Liver (tissue), 9 donors: Measurements from ENCODE around the gene MAP7D1. TPM values are rescaled to one million over a fixed set of nuclear protein-coding genes. Genes with fewer than 3 reads are reported as not detected.

Experiments
- DNase-seq: peaks from one replicate; pipeline ENCODE4 v3.0.0-alpha.2; 2017; ENCODE audit warnings: low spot score
- H3K27ac ChIP-seq, 2 donors: one replicate each; pipeline ENCODE4 v1.7.0; 2013; ENCODE audit warnings: inconsistent platforms in 2 of 2, low read length in 2 of 2, control low read depth in 1 of 2, low read depth in 1 of 2, mild to moderate bottlenecking in 1 of 2
- H3K27me3 ChIP-seq, 4 donors: one replicate each; pipeline versions ENCODE4 v1.6.1 to v1.7.0; 2013; ENCODE audit warnings: low read length in 3 of 4, inconsistent platforms in 1 of 4, mild to moderate bottlenecking in 1 of 4, moderate library complexity in 1 of 4; ENCODE audit not compliant: control insufficient read depth in 4 of 4, insufficient read depth in 4 of 4
- H3K36me3 ChIP-seq, 4 donors: one replicate each; pipeline versions ENCODE4 v1.6.1 to v1.7.0; 2013; ENCODE audit warnings: low read length in 3 of 4, mild to moderate bottlenecking in 3 of 4, low read depth in 1 of 4, moderate library complexity in 1 of 4; ENCODE audit not compliant: control insufficient read depth in 4 of 4, insufficient read depth in 3 of 4
- H3K4me1 ChIP-seq, 4 donors: one replicate each; pipeline versions ENCODE4 v1.6.1 to v1.7.0; 2013; ENCODE audit warnings: low read length in 3 of 4, mild to moderate bottlenecking in 3 of 4, moderate library complexity in 1 of 4; ENCODE audit not compliant: control insufficient read depth in 4 of 4, insufficient read depth in 4 of 4
- H3K4me3 ChIP-seq, 3 donors: one replicate each; pipeline versions ENCODE4 v1.6.1 to v1.7.0; 2013; ENCODE audit warnings: low read length in 3 of 3, control low read depth in 1 of 3, low read depth in 1 of 3, mild to moderate bottlenecking in 1 of 3
- H3K9ac ChIP-seq, 2 donors: one replicate each; pipeline ENCODE4 v1.7.0; 2013; ENCODE audit warnings: low read length in 2 of 2, mild to moderate bottlenecking in 2 of 2, moderate library complexity in 2 of 2, control low read depth in 1 of 2, low read depth in 1 of 2
- H3K9me3 ChIP-seq, 4 donors: one replicate each; pipeline versions ENCODE4 v1.6.1 to v1.7.0; 2013; ENCODE audit warnings: low read length in 3 of 4; ENCODE audit not compliant: control insufficient read depth in 4 of 4
- ATF3 ChIP-seq: IDR thresholded peaks from 2 replicates; pipeline ENCODE4 v1.6.1; 2016; ENCODE audit warnings: antibody characterized with exemption
- CTCF ChIP-seq: fragments of 150-350 bp; IDR thresholded peaks from 2 replicates; pipeline ENCODE4 v1.5.1; 2017; ENCODE audit warnings: improper control_type of control experiment, low read depth, low read length; ENCODE audit not compliant: missing input control
- EGR1 ChIP-seq, 2 donors: IDR thresholded peaks; 2 replicates each; pipeline ENCODE4 v1.6.1; 2016 to 2018; ENCODE audit warnings: antibody characterized with exemption in 2 of 2, low read depth in 2 of 2
- FOXA1 ChIP-seq: IDR thresholded peaks from 2 replicates; pipeline ENCODE4 v1.6.1; 2016; ENCODE audit warnings: antibody characterized with exemption
- FOXA2 ChIP-seq: IDR thresholded peaks from 2 replicates; pipeline ENCODE4 v1.6.1; 2016; ENCODE audit warnings: antibody characterized with exemption
- GABPA ChIP-seq, 2 donors: IDR thresholded peaks in 1 of 2; conservative IDR thresholded peaks in 1 of 2; 2 replicates each; pipeline ENCODE4 v1.6.1; 2016; ENCODE audit warnings: antibody characterized with exemption in 2 of 2, mild to moderate bottlenecking in 1 of 2, moderate library complexity in 1 of 2
- HNF4A ChIP-seq, 2 donors: conservative IDR thresholded peaks; 2 replicates each; pipeline ENCODE4 v1.6.1; 2016; ENCODE audit warnings: antibody characterized with exemption in 2 of 2, mild to moderate bottlenecking in 2 of 2
- HNF4G ChIP-seq: IDR thresholded peaks from 2 replicates; pipeline ENCODE4 v1.6.1; 2016; ENCODE audit warnings: antibody characterized with exemption
- JUND ChIP-seq, 2 donors: IDR thresholded peaks; 2 replicates each; pipeline ENCODE4 v1.6.1; 2016; ENCODE audit warnings: antibody characterized with exemption in 2 of 2
- MAX ChIP-seq: IDR thresholded peaks from 2 replicates; pipeline ENCODE4 v1.6.1; 2016; ENCODE audit warnings: antibody characterized with exemption
- NR2F2 ChIP-seq: IDR thresholded peaks from 2 replicates; pipeline ENCODE4 v1.6.1; 2016; ENCODE audit warnings: antibody characterized with exemption
- RAD21 ChIP-seq, 2 donors: IDR thresholded peaks; 2 replicates each; pipeline ENCODE4 v1.6.1; 2016; ENCODE audit warnings: antibody characterized with exemption in 2 of 2, mild to moderate bottlenecking in 2 of 2
- REST ChIP-seq: IDR thresholded peaks from 2 replicates; pipeline ENCODE4 v1.6.1; 2016; ENCODE audit warnings: antibody characterized with exemption, mild to moderate bottlenecking
- RXRA ChIP-seq, 2 donors: IDR thresholded peaks; 2 replicates each; pipeline ENCODE4 v1.6.1; 2017 to 2018; ENCODE audit warnings: antibody characterized with exemption in 2 of 2, mild to moderate bottlenecking in 1 of 2
- SP1 ChIP-seq: IDR thresholded peaks from 2 replicates; pipeline ENCODE4 v1.6.1; 2018; ENCODE audit warnings: antibody characterized with exemption, mild to moderate bottlenecking
- TAF1 ChIP-seq: conservative IDR thresholded peaks from 2 replicates; pipeline ENCODE4 v1.6.1; 2016; ENCODE audit warnings: antibody characterized with exemption, mild to moderate bottlenecking
- YY1 ChIP-seq: IDR thresholded peaks from 2 replicates; pipeline ENCODE4 v1.6.1; 2016; ENCODE audit warnings: antibody characterized with exemption, mild to moderate bottlenecking
- ZBTB33 ChIP-seq: IDR thresholded peaks from 2 replicates; pipeline ENCODE4 v1.6.1; 2016; ENCODE audit warnings: antibody characterized with exemption
- WGBS: extraction: QIAGEN DNeasy Blood & Tissue Kit; methylation state at CpG from one replicate; pipeline ENCODE4 v1.1.7; 2013; 5-methylcytosine and 5-hydroxymethylcytosine counted together
- polyA plus RNA-seq, 2 donors: library from polyadenylated mRNA; stranded (reverse) in 1 of 2; unstranded in 1 of 2; fragments of 200-250 nt in 1 of 2; fragments of >200 nt in 1 of 2; fragmentation: Nextera tagmentation in 1 of 2; extraction: Ambion mirVana in 1 of 2; gene quantifications; one replicate each; pipeline versions ENCODE4 v1.2.1 to v1.2.3, GENCODE V29; 2013 to 2015
- total RNA-seq, 2 donors: library from RNA; depleted of rRNA; stranded (reverse); fragments of >200 nt; gene quantifications; one replicate each; pipeline ENCODE4 v1.2.3, GENCODE V29; 2014
- donor health status: healthy.
- donor health status: healthy.
- donor health status: healthy.
- donor health status: healthy.
- donor health status: healthy.

The MAP7D1 gene
- total and polyA plus RNA-seq, 4 donors = 5.6 to 15.1 (median 12.9) TPM

GRCh38 chr1:36199934-36200741 lies 44.2 kb downstream of the MAP7D1 start:
- Histone ChIP-seq H3K9me3 (no peaks in the 10 kb centered on the region), H3K4me3 (no peak overlapping the region), H3K36me3 (no peaks in the 10 kb centered on the region), H3K27me3 (no peaks in the 10 kb centered on the region), H3K27ac (no peak overlapping the region), H3K9ac (no peak overlapping the region), H3K4me1 (peaks cover 0 to 12% (median 6%) of the 10 kb centered on the region in 4 donors)
- WGBS = 68% methylated on average over 13 of the region's 13 CpGs
- DNase-seq = no peak
- TF ChIP-seq ATF3 = no peak

GRCh38 chr1:36203027-36203553 lies 47.1 kb downstream of the MAP7D1 start:
- no peaks in the 10 kb centered on the region for H3K27me3 ChIP-seq
- H3K4me1 ChIP-seq = peaks cover 0 to 20% (median 11%) of the 10 kb centered on the region in 4 donors
- no peaks in the 10 kb centered on the region for H3K9me3 ChIP-seq
- H3K36me3 ChIP-seq = no peaks in the 10 kb centered on the region
- peak overlapping the region in 1 of 2 donors; percentile 42 for H3K27ac ChIP-seq
- TF ChIP-seq FOXA1 = no peak
- no peak for TF ChIP-seq ATF3
- no peak for TF ChIP-seq GABPA (IDR thresholded peaks at IDR 0.05 in 1 of 2, conservative IDR thresholded peaks at IDR 0.05 in 1 of 2)
- TF ChIP-seq ZBTB33 = no peak
- TF ChIP-seq MAX = no peak
- no peak for TF ChIP-seq CTCF
- no peak for TF ChIP-seq RAD21 (IDR thresholded peaks at IDR 0.05)
- no peak for TF ChIP-seq RXRA (IDR thresholded peaks at IDR 0.05)
- no peak for TF ChIP-seq NR2F2
- TF ChIP-seq REST = no peak
- TF ChIP-seq FOXA2 = no peak
- no peak for TF ChIP-seq EGR1 (IDR thresholded peaks at IDR 0.05; ENCODE audit: low read depth in 2 of 2)
- no peak for TF ChIP-seq YY1
- no peak for TF ChIP-seq HNF4A (conservative IDR thresholded peaks at IDR 0.05)
- no peak for TF ChIP-seq TAF1
- TF ChIP-seq SP1 = no peak
- no peak for TF ChIP-seq JUND (IDR thresholded peaks at IDR 0.05)
- no peak for TF ChIP-seq HNF4G
- DNase-seq = no peak
- no peak overlapping the region for H3K9ac ChIP-seq
- WGBS = 85% methylated on average over 3 of the region's 3 CpGs
- H3K4me3 ChIP-seq = no peak overlapping the region
